ENCODE results near the gene MIGA2.

DNA sequence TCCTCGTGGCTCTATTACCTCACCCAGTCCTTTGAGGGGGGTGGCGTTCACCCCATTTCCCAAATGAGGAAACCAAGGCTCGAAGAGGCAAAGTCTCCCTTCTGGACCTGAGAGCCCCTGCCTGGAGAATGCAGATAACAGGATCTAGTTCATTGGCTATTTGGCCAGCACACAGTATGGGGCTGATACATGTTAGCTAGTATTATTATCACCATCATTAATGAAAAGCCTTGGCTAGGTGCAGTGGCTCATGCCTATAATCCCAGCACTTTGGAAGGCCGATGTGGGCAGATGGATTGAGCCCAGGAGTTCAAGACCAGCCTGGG lies 12.6 kb upstream of the MIGA2 start:
- TF ChIP-seq EP300 (IDR thresholded peaks at IDR 0.05; ENCODE audit: low read depth) (no peak), POLR2A (IDR thresholded peaks at IDR 0.05) (no peak)
- TF ChIP-seq, protein P1, sequence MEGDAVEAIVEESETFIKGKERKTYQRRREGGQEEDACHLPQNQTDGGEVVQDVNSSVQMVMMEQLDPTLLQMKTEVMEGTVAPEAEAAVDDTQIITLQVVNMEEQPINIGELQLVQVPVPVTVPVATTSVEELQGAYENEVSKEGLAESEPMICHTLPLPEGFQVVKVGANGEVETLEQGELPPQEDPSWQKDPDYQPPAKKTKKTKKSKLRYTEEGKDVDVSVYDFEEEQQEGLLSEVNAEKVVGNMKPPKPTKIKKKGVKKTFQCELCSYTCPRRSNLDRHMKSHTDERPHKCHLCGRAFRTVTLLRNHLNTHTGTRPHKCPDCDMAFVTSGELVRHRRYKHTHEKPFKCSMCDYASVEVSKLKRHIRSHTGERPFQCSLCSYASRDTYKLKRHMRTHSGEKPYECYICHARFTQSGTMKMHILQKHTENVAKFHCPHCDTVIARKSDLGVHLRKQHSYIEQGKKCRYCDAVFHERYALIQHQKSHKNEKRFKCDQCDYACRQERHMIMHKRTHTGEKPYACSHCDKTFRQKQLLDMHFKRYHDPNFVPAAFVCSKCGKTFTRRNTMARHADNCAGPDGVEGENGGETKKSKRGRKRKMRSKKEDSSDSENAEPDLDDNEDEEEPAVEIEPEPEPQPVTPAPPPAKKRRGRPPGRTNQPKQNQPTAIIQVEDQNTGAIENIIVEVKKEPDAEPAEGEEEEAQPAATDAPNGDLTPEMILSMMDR (IDR thresholded peaks at IDR 0.05), result no peak

Data from transverse colon (tissue), 3 donors.